Bronchial epithelial cell (primary cell): ENCODE results near the gene CCDC88B. TPM values are rescaled to one million over a fixed set of nuclear protein-coding genes. Genes with fewer than 3 reads are reported as not detected.

ENCODE experiments used
- DNase-seq: peaks from one replicate; pipeline ENCODE4 v3.0.0-alpha.2; 2010; ENCODE audit warnings: low read depth
- FAIRE-seq: peaks from 2 replicates; lab custom pipeline; 2011; peaks lifted over from hg19 to GRCh38; lab: Jason Lieb, UNC
- H3K27me3 ChIP-seq: 2 replicates; pipeline ENCODE4 v1.5.1; 2011; ENCODE audit warnings: low read length; ENCODE audit not compliant: control insufficient read depth, insufficient read depth
- H3K36me3 ChIP-seq: 2 replicates; pipeline ENCODE4 v1.5.1; 2011; ENCODE audit warnings: low read length; ENCODE audit not compliant: control insufficient read depth, insufficient read depth
- H3K4me3 ChIP-seq: 2 replicates; pipeline ENCODE4 v1.5.1; 2011; ENCODE audit warnings: mild to moderate bottlenecking, low read depth, low read length, control low read depth
- total RNA-seq: library from RNA; depleted of rRNA; stranded (reverse); fragments of >200 nt; gene quantifications from 2 replicates; pipeline ENCODE4 v1.2.1, GENCODE V29; 2014
- TF ChIP-seq, protein P1 (sequence below): IDR thresholded peaks from 2 replicates; pipeline ENCODE4 v1.5.1; 2011; ENCODE audit warnings: mild to moderate bottlenecking, moderate library complexity, low read length, control low read depth, inconsistent platforms; ENCODE audit not compliant: insufficient read depth, severe bottlenecking

The CCDC88B gene
- total RNA-seq, 1 donor from 2014 or later = 2.9 TPM

DNA sequence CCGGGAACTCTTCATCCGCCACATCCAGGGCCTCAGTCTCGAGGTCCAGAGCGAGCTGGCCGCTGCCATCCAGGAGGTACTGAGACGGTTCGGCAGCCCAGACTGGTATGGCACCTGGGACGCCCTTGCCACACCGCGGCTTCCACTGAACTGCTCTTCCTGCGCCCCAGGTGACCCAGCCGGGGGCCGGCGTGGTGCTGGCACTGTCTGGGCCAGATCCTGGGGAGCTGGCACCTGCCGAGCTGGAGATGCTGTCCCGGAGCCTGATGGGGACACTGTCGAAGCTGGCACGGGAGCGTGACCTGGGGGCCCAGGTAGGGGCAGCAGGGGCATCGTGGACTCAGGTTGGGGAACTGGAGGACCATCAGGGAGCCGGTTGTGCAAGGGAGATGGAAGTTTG lies 1.4 kb downstream of the CCDC88B start:
- Histone ChIP-seq H3K36me3 (no peaks in the 10 kb centered on the region), H3K27me3 (no peaks in the 10 kb centered on the region), H3K4me3 (no peak overlapping the region)
- DNase-seq (no peak), FAIRE-seq (no peak)
- TF ChIP-seq, protein P1, sequence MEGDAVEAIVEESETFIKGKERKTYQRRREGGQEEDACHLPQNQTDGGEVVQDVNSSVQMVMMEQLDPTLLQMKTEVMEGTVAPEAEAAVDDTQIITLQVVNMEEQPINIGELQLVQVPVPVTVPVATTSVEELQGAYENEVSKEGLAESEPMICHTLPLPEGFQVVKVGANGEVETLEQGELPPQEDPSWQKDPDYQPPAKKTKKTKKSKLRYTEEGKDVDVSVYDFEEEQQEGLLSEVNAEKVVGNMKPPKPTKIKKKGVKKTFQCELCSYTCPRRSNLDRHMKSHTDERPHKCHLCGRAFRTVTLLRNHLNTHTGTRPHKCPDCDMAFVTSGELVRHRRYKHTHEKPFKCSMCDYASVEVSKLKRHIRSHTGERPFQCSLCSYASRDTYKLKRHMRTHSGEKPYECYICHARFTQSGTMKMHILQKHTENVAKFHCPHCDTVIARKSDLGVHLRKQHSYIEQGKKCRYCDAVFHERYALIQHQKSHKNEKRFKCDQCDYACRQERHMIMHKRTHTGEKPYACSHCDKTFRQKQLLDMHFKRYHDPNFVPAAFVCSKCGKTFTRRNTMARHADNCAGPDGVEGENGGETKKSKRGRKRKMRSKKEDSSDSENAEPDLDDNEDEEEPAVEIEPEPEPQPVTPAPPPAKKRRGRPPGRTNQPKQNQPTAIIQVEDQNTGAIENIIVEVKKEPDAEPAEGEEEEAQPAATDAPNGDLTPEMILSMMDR = no peak

- Histone ChIP-seq H3K4me3 (peak overlapping the region; percentile 30), H3K36me3 (no peaks in the 10 kb centered on the region), H3K27me3 (no peaks in the 10 kb centered on the region)
- peak; percentile 81 for DNase-seq
- no peak for FAIRE-seq
- TF ChIP-seq, protein P1 = peak; percentile 64
Measured at GRCh38 chr11:64341851-64342791, 2.1 kb downstream of the CCDC88B start.

DNA sequence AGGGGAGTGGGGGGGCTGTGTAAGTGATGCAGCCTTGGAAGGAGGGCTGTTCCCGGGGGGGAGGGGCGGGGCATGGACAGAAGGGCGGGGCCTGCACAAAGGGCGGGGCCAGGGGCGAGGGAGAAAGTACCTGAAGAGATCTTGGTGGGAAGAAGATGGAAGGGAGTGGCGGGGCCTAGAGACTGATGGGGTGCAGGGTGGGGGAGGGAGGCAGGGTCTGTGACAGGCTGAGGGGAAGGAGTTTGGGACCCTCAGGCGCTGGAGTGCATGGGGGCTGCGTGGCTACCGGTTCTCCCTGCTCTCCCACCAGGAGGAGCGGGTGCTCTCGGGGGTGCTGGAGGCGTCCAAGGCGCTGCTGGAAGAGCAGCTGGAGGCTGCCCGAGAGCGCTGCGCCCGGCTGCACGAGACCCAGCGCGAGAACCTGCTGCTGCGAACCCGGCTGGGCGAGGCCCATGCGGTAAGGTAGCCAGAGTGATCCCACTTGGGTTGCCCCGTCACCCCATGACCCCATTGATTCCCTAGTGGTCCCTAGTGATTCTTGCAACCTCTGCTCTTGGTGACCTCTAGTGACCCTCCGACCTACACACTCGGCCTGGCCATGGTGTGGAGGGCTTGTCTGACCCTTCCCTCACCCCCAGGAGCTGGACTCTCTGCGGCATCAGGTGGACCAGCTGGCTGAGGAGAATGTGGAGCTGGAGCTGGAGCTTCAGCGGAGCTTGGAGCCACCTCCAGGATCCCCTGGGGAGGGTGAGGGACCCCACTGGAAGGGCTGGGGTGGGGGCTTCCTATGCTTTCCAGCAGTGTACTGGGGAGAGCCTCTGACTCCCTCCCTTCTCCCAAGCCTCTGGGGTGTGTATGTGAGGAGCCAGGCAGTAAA lies 3.1 kb downstream of the CCDC88B start:
- DNase-seq = no peak
- TF ChIP-seq, protein P1 = no peak
- Histone ChIP-seq H3K36me3 (no peaks in the 10 kb centered on the region), H3K4me3 (peak overlapping the region; percentile 29), H3K27me3 (no peaks in the 10 kb centered on the region)
- no peak for FAIRE-seq

GRCh38 chr11:64343767-64344559 lies 4.0 kb downstream of the CCDC88B start:
- FAIRE-seq (no peak), DNase-seq (no peak)
- TF ChIP-seq, protein P1 = peak; percentile 51
- Histone ChIP-seq H3K4me3 (no peak overlapping the region), H3K36me3 (no peaks in the 10 kb centered on the region), H3K27me3 (no peaks in the 10 kb centered on the region)

- Histone ChIP-seq H3K36me3 (no peaks in the 10 kb centered on the region), H3K4me3 (no peak overlapping the region), H3K27me3 (no peaks in the 10 kb centered on the region)
- TF ChIP-seq, protein P1 = no peak
- DNase-seq = no peak
- FAIRE-seq = no peak
Measured at GRCh38 chr11:64344787-64345186, 4.8 kb downstream of the CCDC88B start.
